BE2C (cell line): ENCODE measurements around the gene TADA2B.

Experiments
- DNase-seq: peaks from one replicate; pipeline ENCODE4 v3.0.0-alpha.2; 2020
- H3K27me3 ChIP-seq: fragments of 250-450 bp; sonication (Bioruptor Pico); 2 replicates; pipeline ENCODE4 v1.5.1; 2020; ENCODE audit warnings: mild to moderate bottlenecking
- H3K36me3 ChIP-seq: fragments of 250-450 bp; sonication (Bioruptor Pico); 2 replicates; pipeline ENCODE4 v1.5.1; 2020; ENCODE audit warnings: mild to moderate bottlenecking
- H3K4me1 ChIP-seq: fragments of 250-450 bp; sonication (Bioruptor Pico); 2 replicates; pipeline ENCODE4 v1.5.1; 2020
- H3K4me3 ChIP-seq: 2 replicates; pipeline ENCODE4 v1.5.1; 2011; ENCODE audit warnings: low read depth, low read length
- H3K9me3 ChIP-seq: fragments of 250-450 bp; sonication (Bioruptor Pico); 2 replicates; pipeline ENCODE4 v1.5.1; 2020
- TF ChIP-seq, protein P1 (sequence below): IDR thresholded peaks from 2 replicates; pipeline ENCODE4 v1.5.1; 2012; ENCODE audit warnings: mild to moderate bottlenecking, low read depth, low read length

Gene TADA2B

DNA sequence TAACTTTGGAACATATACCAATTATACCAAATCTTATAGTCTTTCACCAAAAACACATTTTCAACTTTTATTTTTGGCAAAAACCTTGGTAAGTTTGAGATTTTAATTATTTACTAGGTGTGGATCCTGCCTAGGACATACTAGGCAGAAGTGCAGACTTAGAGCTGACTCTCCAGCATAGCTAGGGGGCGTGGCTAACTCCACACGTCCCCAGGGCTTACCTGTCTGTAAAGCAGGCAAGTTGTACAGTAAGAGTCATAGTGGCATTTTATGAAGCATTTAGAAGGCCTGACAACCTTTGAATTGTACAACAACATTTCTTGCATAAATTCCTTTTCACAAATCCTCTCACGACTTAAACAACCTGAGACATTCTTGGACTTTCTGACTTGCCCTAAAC, 43.9 kb downstream of the TADA2B start:
- no peaks in the 10 kb centered on the region for H3K36me3 ChIP-seq
- H3K4me1 ChIP-seq = no peaks in the 10 kb centered on the region
- 0 out of 2 replicates have a peak, but pooled peaks cover 4% of the 10 kb centered on the region for H3K27me3 ChIP-seq
- no peak overlapping the region for H3K4me3 ChIP-seq
- DNase-seq = no peak
- H3K9me3 ChIP-seq = no peaks in the 10 kb centered on the region
- TF ChIP-seq, protein P1, sequence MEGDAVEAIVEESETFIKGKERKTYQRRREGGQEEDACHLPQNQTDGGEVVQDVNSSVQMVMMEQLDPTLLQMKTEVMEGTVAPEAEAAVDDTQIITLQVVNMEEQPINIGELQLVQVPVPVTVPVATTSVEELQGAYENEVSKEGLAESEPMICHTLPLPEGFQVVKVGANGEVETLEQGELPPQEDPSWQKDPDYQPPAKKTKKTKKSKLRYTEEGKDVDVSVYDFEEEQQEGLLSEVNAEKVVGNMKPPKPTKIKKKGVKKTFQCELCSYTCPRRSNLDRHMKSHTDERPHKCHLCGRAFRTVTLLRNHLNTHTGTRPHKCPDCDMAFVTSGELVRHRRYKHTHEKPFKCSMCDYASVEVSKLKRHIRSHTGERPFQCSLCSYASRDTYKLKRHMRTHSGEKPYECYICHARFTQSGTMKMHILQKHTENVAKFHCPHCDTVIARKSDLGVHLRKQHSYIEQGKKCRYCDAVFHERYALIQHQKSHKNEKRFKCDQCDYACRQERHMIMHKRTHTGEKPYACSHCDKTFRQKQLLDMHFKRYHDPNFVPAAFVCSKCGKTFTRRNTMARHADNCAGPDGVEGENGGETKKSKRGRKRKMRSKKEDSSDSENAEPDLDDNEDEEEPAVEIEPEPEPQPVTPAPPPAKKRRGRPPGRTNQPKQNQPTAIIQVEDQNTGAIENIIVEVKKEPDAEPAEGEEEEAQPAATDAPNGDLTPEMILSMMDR = no peak

DNA sequence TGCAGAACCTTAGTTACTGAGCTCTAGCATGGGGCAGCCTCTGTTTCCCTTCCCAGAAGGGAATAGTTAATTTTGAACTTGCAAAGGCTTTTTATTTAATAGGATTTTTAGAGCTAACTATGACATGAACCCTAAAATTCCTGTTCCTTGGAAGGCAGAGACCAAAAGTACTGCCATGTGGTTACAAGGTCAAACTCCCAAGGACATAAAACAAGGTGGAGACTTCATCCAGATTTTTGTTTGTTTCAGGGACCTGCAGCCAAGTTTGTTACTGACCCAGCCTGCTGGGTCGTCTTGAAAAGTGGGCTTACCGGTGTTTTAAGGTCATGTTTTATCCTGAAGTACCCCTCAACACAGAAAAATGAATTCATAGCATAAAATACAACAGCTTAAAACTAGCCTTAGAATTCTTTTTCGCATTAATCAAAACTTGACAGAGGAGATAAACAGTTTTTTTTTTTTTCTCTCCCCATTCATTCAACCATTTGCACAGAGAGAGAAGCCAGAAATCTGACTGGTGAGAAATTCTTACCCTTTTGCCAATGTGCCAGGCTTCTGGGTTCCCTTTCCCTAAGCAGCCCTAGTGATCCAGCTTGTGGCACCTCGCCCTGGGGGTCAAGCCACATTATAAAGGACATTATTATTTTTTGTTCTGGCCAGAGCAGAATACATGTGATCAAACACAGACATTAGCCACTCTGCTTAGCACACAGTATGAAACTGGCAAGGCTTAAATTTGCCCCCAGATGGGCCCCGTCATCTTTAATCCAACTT, 46.2 kb downstream of the TADA2B start:
- no peak overlapping the region for H3K4me3 ChIP-seq
- DNase-seq = no peak
- TF ChIP-seq, protein P1 = no peak
- H3K9me3 ChIP-seq = no peaks in the 10 kb centered on the region
- 0 out of 2 replicates have a peak, but pooled peaks cover 4% of the 10 kb centered on the region for H3K27me3 ChIP-seq
- no peaks in the 10 kb centered on the region for H3K4me1 ChIP-seq
- no peaks in the 10 kb centered on the region for H3K36me3 ChIP-seq

DNA sequence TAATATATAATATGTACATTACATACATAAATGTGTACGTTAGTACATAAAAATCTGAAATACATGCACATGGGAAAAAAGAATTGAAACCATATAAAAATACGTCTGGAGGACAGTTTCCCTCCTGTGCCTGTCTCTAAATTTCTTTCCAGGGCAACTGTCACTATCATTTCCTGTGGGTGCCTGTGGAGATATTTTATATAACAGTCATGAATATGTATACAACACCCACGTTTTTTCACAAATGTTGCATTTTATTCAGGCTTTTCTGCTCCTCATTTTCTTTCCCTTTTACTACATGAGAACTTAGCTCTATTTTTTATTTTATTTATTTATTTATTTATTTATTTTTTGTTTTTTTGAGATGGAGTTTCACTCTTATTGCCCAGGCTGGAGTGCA, 48.9 kb downstream of the TADA2B start:
- H3K27me3 ChIP-seq = no peaks in the 10 kb centered on the region
- TF ChIP-seq, protein P1 = no peak
- no peaks in the 10 kb centered on the region for H3K4me1 ChIP-seq
- no peaks in the 10 kb centered on the region for H3K36me3 ChIP-seq
- H3K4me3 ChIP-seq = no peak overlapping the region
- DNase-seq = no peak
- H3K9me3 ChIP-seq = no peaks in the 10 kb centered on the region

DNA sequence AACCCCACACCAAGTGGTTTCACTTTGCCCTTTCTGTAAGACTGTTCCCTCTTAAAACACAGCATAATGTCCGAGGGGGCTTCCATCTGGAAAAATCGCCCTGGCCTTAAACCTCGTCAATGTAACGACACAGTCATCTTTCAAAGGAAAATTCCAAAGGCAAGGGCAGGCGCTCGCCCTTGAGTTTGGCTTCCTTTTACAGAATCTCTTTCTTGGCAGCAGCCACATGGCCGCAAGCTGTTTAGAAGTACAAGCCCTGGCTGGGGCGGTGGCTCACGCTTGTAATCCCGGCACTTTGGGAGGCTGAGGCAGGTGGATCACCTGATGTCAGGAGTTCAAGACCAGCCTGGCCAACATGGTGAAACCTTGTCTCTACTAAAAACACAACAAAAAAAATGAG, 51.7 kb downstream of the TADA2B start:
- no peak for DNase-seq
- Histone ChIP-seq H3K36me3 (no peaks in the 10 kb centered on the region), H3K27me3 (no peaks in the 10 kb centered on the region), H3K9me3 (no peaks in the 10 kb centered on the region), H3K4me3 (no peak overlapping the region), H3K4me1 (no peaks in the 10 kb centered on the region)
- TF ChIP-seq, protein P1 = no peak

DNA sequence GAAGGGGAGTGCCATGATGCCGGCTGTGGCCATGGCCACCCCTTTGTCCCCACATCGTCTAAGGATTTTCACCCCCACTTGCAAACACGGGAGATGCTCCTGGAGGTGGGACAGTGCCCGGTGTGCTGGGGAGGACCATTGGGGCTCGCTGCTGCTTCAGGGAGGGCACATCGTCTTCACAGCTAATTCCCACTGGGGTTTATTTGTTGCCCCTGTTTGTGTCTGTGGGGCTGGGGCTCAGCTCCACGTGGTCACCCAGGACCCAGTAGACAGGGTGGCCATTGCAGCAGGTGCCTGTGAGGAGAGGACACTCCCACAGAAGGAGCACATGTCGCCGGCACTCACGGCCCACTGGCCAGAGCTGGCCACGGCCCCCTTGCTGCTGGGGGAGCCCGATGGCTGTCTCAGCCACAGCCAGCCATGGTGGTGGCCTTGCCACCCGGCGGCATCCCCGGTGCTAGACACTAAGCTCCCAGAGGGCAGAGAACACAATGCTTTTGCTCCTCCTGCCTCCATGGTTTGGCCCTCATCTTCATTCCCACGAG, 52.5 kb downstream of the TADA2B start:
- no peaks in the 10 kb centered on the region for H3K27me3 ChIP-seq
- no peaks in the 10 kb centered on the region for H3K4me1 ChIP-seq
- no peaks in the 10 kb centered on the region for H3K36me3 ChIP-seq
- no peaks in the 10 kb centered on the region for H3K9me3 ChIP-seq
- no peak overlapping the region for H3K4me3 ChIP-seq
- no peak for DNase-seq
- TF ChIP-seq, protein P1 = no peak

DNA sequence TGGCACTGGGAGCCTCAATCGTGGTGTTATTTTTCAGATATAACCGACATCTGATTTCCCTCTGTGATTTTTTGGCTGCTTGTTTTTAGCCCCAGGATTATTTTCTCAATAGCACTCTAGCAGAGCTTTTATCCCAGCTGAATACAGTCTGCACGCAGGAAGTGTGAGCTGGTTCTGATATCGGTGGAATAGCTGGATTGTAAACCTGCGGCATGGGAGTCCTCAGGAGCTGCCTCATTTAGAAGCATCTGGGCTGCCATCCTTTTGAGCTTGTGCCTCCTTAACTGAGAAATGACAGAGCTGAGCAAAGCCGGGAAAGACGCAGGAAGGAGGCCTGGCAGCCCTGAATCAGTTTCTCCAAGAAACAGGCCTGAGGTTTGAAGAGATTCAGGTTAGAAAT, 53.1 kb downstream of the TADA2B start:
- DNase-seq = no peak
- H3K36me3 ChIP-seq = no peaks in the 10 kb centered on the region
- H3K4me1 ChIP-seq = no peaks in the 10 kb centered on the region
- no peak overlapping the region for H3K4me3 ChIP-seq
- H3K9me3 ChIP-seq = no peaks in the 10 kb centered on the region
- TF ChIP-seq, protein P1 = no peak
- H3K27me3 ChIP-seq = no peaks in the 10 kb centered on the region
